22Rv1 (cell line): ENCODE measurements around the gene LRCH3.

Experiments
- CTCF ChIP-seq: fragments of 450-650 bp; IDR thresholded peaks from 2 replicates; pipeline ENCODE4 v1.5.1; 2017; ENCODE audit warnings: mild to moderate bottlenecking
- ZFX ChIP-seq: fragments of 450-650 bp; IDR thresholded peaks from 2 replicates; pipeline ENCODE4 v1.6.1; 2017; ENCODE audit warnings: antibody characterized with exemption, borderline replicate concordance

DNA sequence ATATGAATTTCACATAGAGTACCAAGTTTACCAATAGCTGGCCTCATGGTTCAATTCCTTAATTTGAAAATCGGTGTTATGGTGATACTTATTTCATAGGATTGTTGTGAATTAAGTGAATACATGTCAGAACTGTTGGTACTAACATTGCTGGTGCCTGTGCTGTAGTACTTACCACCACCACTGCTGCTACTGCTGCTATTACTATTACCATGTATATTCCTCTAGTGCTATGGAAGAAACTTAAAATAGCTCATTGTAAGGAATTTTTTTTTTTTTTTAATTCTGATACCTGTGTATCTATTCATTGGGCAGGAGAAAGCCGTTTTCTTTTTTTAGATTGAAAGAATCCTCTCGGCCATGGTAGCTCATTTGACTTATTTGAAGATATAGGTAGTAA, 37.8 kb upstream of the LRCH3 start:
- no peak for TF ChIP-seq CTCF
- TF ChIP-seq ZFX = no peak
